IgD-negative memory B cell (primary cell): ENCODE measurements around the gene ZNF277. TPM values are rescaled to one million over a fixed set of nuclear protein-coding genes. Genes with fewer than 3 reads are reported as not detected.
"Not testable (repeated sequence)": the region's sequence is repeated elsewhere in the genome, so short reads cannot be mapped to it uniquely, and the experiment has no call there.

Experiments used
- H3K27ac Mint-ChIP-seq, 3 donors: one replicate each; pipeline ENCODE4 v1.8.0; 2020 to 2022; ENCODE audit warnings: mild to moderate bottlenecking in 3 of 3, mixed read lengths in 3 of 3, moderate library complexity in 1 of 3
- H3K27me3 Mint-ChIP-seq: one replicate; pipeline ENCODE4 v1.8.0; 2021; ENCODE audit warnings: mixed read lengths
- H3K36me3 Mint-ChIP-seq: one replicate; pipeline ENCODE4 v1.8.0; 2020; ENCODE audit warnings: mild to moderate bottlenecking, mixed read lengths
- H3K4me1 Mint-ChIP-seq, 3 donors: one replicate each; pipeline ENCODE4 v1.8.0; 2020 to 2022; ENCODE audit warnings: mixed read lengths in 3 of 3, mild to moderate bottlenecking in 1 of 3
- H3K4me3 Mint-ChIP-seq, 4 donors: one replicate each; pipeline ENCODE4 v1.8.0; 2020 to 2022; ENCODE audit warnings: mild to moderate bottlenecking in 4 of 4, mixed read lengths in 4 of 4, moderate library complexity in 3 of 4
- H3K9me3 Mint-ChIP-seq, 3 donors: one replicate each; pipeline ENCODE4 v1.8.0; 2020 to 2021; ENCODE audit warnings: mixed read lengths in 3 of 3, mild to moderate bottlenecking in 1 of 3
- polyA plus RNA-seq: library from polyadenylated mRNA; unstranded; fragments of 300-500 nt; fragmentation: Illumina TruSeq; gene quantifications from one replicate; pipeline ENCODE4 v1.2.3, GENCODE V29; 2021

Gene ZNF277
- polyA plus RNA-seq, 1 donor from 2014 or later = 16.5 TPM

GRCh38 chr7:112298543-112299100, 92.1 kb downstream of the ZNF277 start:
- Mint-ChIP-seq H3K9me3 (no peaks in the 10 kb centered on the region), H3K27ac (no peak overlapping the region), H3K36me3 (peaks cover 8% of the 10 kb centered on the region), H3K4me1 (peaks cover 4 to 6% (median 4%) of the 10 kb centered on the region in 3 donors), H3K4me3 (no peak overlapping the region), H3K27me3 (no peaks in the 10 kb centered on the region)

- Mint-ChIP-seq H3K4me1 (peaks cover 4 to 6% (median 6%) of the 10 kb centered on the region in 3 donors), H3K27ac (no peak overlapping the region), H3K36me3 (peaks cover 8% of the 10 kb centered on the region), H3K9me3 (no peaks in the 10 kb centered on the region), H3K27me3 (no peaks in the 10 kb centered on the region), H3K4me3 (no peak overlapping the region)
These were observed 93.6 kb downstream of the ZNF277 start for GRCh38 chr7:112300072-112300471.

GRCh38 chr7:112300831-112301407, 94.4 kb downstream of the ZNF277 start:
- Mint-ChIP-seq H3K27me3 (no peaks in the 10 kb centered on the region), H3K36me3 (peaks cover 8% of the 10 kb centered on the region), H3K9me3 (no peaks in the 10 kb centered on the region), H3K4me3 (no peak overlapping the region), H3K4me1 (peaks cover 4 to 6% (median 6%) of the 10 kb centered on the region in 3 donors), H3K27ac (peak overlapping the region in 1 of 3 donors; percentile 17)

DNA sequence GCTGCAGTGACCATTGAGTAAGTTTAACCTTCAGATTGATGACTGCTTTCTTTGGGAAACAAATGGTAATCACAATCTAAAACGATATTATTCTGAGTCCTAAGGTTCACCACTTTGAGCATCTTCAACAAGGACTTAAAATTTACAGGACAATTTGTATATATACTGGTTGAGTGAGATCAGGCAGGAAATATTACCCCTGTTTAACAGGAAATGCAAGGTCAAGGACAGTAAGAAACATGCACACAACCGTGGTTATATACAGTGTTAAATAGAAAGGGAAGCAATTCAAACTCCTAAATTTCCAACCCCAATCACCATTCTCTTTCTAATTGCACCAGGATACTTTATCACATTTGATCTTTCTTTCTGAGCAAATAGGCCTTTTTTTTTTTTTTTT, 96.1 kb downstream of the ZNF277 start:
- H3K27ac Mint-ChIP-seq = no peak overlapping the region
- peaks cover 4 to 6% (median 6%) of the 10 kb centered on the region in 3 donors for H3K4me1 Mint-ChIP-seq
- no peaks in the 10 kb centered on the region for H3K27me3 Mint-ChIP-seq
- no peak overlapping the region for H3K4me3 Mint-ChIP-seq
- peaks cover 10% of the 10 kb centered on the region for H3K36me3 Mint-ChIP-seq
- H3K9me3 Mint-ChIP-seq = no peaks in the 10 kb centered on the region

GRCh38 chr7:112306903-112307302, 100.4 kb downstream of the ZNF277 start:
- Mint-ChIP-seq H3K27me3 (no peaks in the 10 kb centered on the region), H3K27ac (no peak overlapping the region), H3K36me3 (peaks cover 20% of the 10 kb centered on the region), H3K9me3 (peaks cover 1 to 4% (median 4%) of the 10 kb centered on the region in 3 donors), H3K4me3 (no peak overlapping the region), H3K4me1 (peaks cover 1 to 6% (median 4%) of the 10 kb centered on the region in 3 donors)

DNA sequence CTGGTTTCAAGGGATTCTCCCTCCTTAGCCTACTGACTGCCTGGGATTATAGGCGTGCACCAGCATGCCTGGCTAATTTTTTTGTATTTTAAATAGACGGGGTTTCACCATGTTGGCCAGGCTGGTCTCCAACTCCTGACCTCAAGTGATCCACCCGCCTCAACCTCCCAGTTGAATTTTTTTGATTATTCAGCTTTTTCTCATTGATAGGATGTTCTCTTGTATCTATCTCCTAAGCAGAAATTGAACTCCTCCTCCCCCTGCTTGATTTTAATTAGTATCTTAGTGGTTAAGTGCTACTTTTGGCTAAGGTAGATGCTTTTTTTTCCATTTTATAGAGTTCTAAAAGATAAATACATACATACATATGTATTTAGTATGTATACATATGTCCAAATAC, 101.0 kb downstream of the ZNF277 start:
- no peaks in the 10 kb centered on the region for H3K27me3 Mint-ChIP-seq
- peaks cover 1 to 4% (median 4%) of the 10 kb centered on the region in 3 donors for H3K9me3 Mint-ChIP-seq
- peaks cover 0 to 4% (median 2%) of the 10 kb centered on the region in 3 donors for H3K4me1 Mint-ChIP-seq
- H3K4me3 Mint-ChIP-seq = no peak overlapping the region
- no peak overlapping the region for H3K27ac Mint-ChIP-seq
- H3K36me3 Mint-ChIP-seq = peaks cover 23% of the 10 kb centered on the region

GRCh38 chr7:112308974-112309373, 102.5 kb downstream of the ZNF277 start:
- H3K4me1 Mint-ChIP-seq = peaks cover 0 to 2% (median 0%) of the 10 kb centered on the region in 3 donors
- no peaks in the 10 kb centered on the region for H3K27me3 Mint-ChIP-seq
- H3K4me3 Mint-ChIP-seq = no peak overlapping the region
- H3K36me3 Mint-ChIP-seq = peaks cover 23% of the 10 kb centered on the region
- peaks cover 1 to 4% (median 4%) of the 10 kb centered on the region in 3 donors for H3K9me3 Mint-ChIP-seq
- H3K27ac Mint-ChIP-seq = no peak overlapping the region

GRCh38 chr7:112316803-112317202, 110.3 kb downstream of the ZNF277 start:
- Mint-ChIP-seq H3K36me3 (peaks cover 43% of the 10 kb centered on the region), H3K9me3 (peaks cover 2 to 16% (median 12%) of the 10 kb centered on the region in 3 donors)
- not testable (repeated sequence) for H3K4me1 Mint-ChIP-seq, H3K27me3 Mint-ChIP-seq, H3K4me3 Mint-ChIP-seq, H3K27ac Mint-ChIP-seq

DNA sequence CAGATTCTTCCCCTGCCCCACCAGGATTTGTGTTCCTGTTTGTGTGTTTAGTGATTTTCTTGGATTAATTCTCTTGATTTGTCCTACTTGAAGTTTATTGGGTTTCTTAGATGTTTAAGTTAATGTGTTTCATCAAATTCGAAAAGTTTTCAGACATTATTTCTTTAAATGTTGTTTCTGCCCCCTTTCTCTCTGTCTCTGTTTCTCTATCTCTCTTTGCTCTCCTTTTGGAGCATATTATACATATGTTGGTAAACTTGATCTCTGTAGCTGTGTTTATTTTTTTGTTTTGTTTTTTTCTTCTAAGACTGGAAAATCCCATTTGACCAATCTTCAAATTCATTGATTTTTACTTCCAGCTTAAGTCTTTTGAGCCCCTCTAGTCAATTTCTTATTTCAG, 115.6 kb downstream of the ZNF277 start:
- Mint-ChIP-seq H3K27ac (no peak overlapping the region), H3K4me3 (no peak overlapping the region), H3K9me3 (peaks cover 2 to 12% (median 6%) of the 10 kb centered on the region in 3 donors), H3K4me1 (no peaks in the 10 kb centered on the region), H3K27me3 (no peaks in the 10 kb centered on the region), H3K36me3 (peaks cover 45% of the 10 kb centered on the region)

DNA sequence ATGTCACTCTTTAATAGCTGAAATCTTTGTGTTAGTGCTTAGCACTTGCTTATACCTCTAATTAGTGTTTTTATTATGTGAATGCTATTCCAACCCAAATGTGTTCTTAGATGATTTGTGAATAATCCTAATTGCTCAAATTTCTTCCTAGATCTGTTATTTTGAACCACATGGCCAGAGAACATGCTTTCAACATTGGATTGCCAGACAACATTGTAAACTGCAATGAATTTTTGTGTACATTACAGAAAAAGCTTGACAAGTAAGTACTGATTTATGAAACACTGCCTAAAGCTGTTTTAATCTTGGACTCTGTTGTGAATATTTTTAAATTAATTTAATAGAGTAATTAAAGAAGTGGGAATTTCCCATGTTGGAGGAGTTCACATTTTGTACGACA, 121.1 kb downstream of the ZNF277 start:
- no peak overlapping the region for H3K4me3 Mint-ChIP-seq
- H3K4me1 Mint-ChIP-seq = no peaks in the 10 kb centered on the region
- peaks cover 20% of the 10 kb centered on the region for H3K36me3 Mint-ChIP-seq
- no peaks in the 10 kb centered on the region for H3K27me3 Mint-ChIP-seq
- no peak overlapping the region for H3K27ac Mint-ChIP-seq
- no peaks in the 10 kb centered on the region for H3K9me3 Mint-ChIP-seq

- Mint-ChIP-seq H3K27ac (peak overlapping the region in 1 of 3 donors; percentile 5), H3K36me3 (peaks cover 16% of the 10 kb centered on the region), H3K9me3 (no peaks in the 10 kb centered on the region), H3K27me3 (no peaks in the 10 kb centered on the region), H3K4me3 (no peak overlapping the region), H3K4me1 (no peaks in the 10 kb centered on the region)
These were observed 125.0 kb downstream of the ZNF277 start for GRCh38 chr7:112331492-112331891.

- Mint-ChIP-seq H3K27me3 (no peaks in the 10 kb centered on the region), H3K4me1 (no peaks in the 10 kb centered on the region), H3K9me3 (no peaks in the 10 kb centered on the region), H3K4me3 (no peak overlapping the region), H3K27ac (no peak overlapping the region), H3K36me3 (peaks cover 22% of the 10 kb centered on the region)
These were observed 127.9 kb downstream of the ZNF277 start for GRCh38 chr7:112334366-112334765.

DNA sequence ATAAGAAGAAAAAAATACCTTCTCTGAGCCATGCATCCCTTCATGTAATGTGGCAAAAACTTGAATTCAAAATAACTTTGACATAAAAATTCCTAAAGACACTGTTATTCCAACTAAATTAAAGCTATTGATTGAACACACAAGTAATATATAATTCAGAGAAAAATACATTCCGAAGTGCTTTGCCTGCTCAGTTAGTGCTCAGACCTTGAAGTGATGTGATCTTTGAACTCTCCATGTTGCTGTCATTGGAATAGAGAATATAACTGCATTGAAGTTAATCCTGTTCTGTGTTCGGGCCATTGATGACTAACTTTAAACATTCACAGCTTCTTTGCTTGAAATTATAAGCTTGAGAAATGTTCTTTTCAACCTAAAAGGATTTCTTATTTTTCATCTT, 129.8 kb downstream of the ZNF277 start:
- no peaks in the 10 kb centered on the region for H3K27me3 Mint-ChIP-seq
- peaks cover 24% of the 10 kb centered on the region for H3K36me3 Mint-ChIP-seq
- no peak overlapping the region for H3K27ac Mint-ChIP-seq
- no peak overlapping the region for H3K4me3 Mint-ChIP-seq
- no peaks in the 10 kb centered on the region for H3K9me3 Mint-ChIP-seq
- H3K4me1 Mint-ChIP-seq = no peaks in the 10 kb centered on the region

DNA sequence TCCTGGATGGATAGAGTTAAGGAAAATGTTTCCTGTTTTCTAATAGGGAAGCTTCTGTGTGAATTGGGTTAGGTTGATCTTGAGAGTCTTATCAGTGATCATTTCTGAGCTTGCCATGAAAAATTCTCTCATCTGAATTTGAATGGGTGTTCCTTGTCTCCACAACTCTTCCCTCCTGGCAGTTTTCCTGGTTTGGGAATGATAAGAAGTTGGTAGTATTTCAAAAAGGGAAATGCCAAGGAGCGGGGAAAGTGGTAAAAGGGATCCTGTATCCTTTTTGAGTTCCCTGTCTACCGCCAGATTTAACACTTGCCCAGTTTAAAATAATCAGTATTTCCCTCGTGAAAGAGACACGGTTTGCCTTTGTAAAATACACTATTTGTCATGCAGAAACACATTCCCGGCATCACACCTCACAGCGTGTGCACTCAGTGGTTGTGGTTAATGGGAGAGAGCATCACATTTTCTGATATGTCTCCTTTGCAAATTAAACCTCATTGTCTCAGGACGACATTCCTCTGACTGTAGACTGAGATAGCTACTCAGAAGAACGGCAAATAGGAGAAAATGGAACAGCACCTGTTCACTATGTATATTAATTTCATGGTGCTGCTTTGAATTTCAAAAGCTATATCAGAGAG, 130.6 kb downstream of the ZNF277 start:
- Mint-ChIP-seq H3K27me3 (no peaks in the 10 kb centered on the region), H3K27ac (no peak overlapping the region), H3K36me3 (peaks cover 24% of the 10 kb centered on the region), H3K9me3 (no peaks in the 10 kb centered on the region), H3K4me1 (no peaks in the 10 kb centered on the region), H3K4me3 (peak overlapping the region in 1 of 4 donors; percentile 8)

GRCh38 chr7:112337892-112338291, 131.4 kb downstream of the ZNF277 start:
- H3K9me3 Mint-ChIP-seq = peaks cover 0 to under 1% (median 0%) of the 10 kb centered on the region in 3 donors
- H3K27me3 Mint-ChIP-seq = no peaks in the 10 kb centered on the region
- no peak overlapping the region for H3K27ac Mint-ChIP-seq

DNA sequence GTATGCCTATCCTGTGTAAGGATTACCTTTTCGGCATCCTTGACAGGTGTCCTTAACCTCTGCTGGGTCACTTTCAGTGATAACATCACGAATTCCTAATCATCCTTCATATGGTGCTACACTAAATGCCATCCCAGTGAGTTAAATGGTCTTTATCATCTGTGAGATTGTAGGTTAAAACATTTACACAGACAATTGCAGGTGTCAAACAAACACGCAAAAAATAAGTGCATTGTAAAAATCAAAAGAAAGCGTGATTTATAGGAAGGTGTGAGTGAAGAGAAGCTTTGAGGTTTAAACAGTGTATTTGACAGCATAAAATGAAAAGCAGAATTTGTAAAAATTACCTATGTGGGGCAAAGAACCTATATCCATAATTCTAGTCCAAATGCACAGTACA, 132.3 kb downstream of the ZNF277 start:
- no peak overlapping the region for H3K27ac Mint-ChIP-seq
- H3K36me3 Mint-ChIP-seq = peaks cover 26% of the 10 kb centered on the region
- H3K4me3 Mint-ChIP-seq = no peak overlapping the region
- H3K27me3 Mint-ChIP-seq = no peaks in the 10 kb centered on the region
- H3K9me3 Mint-ChIP-seq = peaks cover 0 to 6% (median 0%) of the 10 kb centered on the region in 3 donors
- no peaks in the 10 kb centered on the region for H3K4me1 Mint-ChIP-seq

More at GRCh38 chr7:112337892-112338291, 131.4 kb downstream of the ZNF277 start:
- H3K36me3 Mint-ChIP-seq = peaks cover 22% of the 10 kb centered on the region
- H3K4me1 Mint-ChIP-seq = no peaks in the 10 kb centered on the region
- H3K4me3 Mint-ChIP-seq = no peak overlapping the region
